ENCODE measurements around the gene EEF1E1. TPM values are rescaled to one million over a fixed set of nuclear protein-coding genes. Genes with fewer than 3 reads are reported as not detected.

EEF1E1 gene
- total RNA-seq, 1 donor from 2014 or later, result 119 TPM

- H3K4me3 ChIP-seq, result no peak overlapping the region
- Mint-ChIP-seq H3K36me3 (no peaks in the 10 kb centered on the region), H3K4me1 (peaks cover 32% of the 10 kb centered on the region), H3K27me3 (ENCODE audit: insufficient read depth, low read depth) (no peaks in the 10 kb centered on the region), H3K9me3 (no peaks in the 10 kb centered on the region), H3K4me3 (no peak overlapping the region), H3K27ac (no peak overlapping the region)
- no peak for TF ChIP-seq EZH2phosphoT487 (IDR thresholded peaks at IDR 0.05)
- no peak for TF ChIP-seq CTCF (IDR thresholded peaks at IDR 0.05)
- no peak for TF ChIP-seq EZH2 (IDR thresholded peaks at IDR 0.05)
- DNase-seq (ENCODE audit: low spot score), result no peak
- H3K27me3 ChIP-seq, result no peaks in the 10 kb centered on the region
- H2AFZ ChIP-seq (replicated peaks), result no peak overlapping the region
- no peak overlapping the region for H3K4me2 ChIP-seq
- H3K9me3 ChIP-seq (ENCODE audit: low read depth), result no peaks in the 10 kb centered on the region
- H3K27ac ChIP-seq, result no peak overlapping the region
- no peaks in the 10 kb centered on the region for H4K20me1 ChIP-seq (ENCODE audit: low read depth)
- H3F3A ChIP-seq (ENCODE audit: low read depth), result peaks cover 14% of the 10 kb centered on the region
- H3K4me1 ChIP-seq, result peaks cover 16% of the 10 kb centered on the region
- H3K9ac ChIP-seq, result no peak overlapping the region
- H3K79me2 ChIP-seq (ENCODE audit: low read depth), result peaks cover 13% of the 10 kb centered on the region
- H3K36me3 ChIP-seq, result no peaks in the 10 kb centered on the region
Measured at GRCh38 chr6:8065519-8065911, 36.8 kb downstream of the EEF1E1 start.

GRCh38 chr6:8064638-8065518 lies 37.5 kb downstream of the EEF1E1 start:
- H3K36me3 Mint-ChIP-seq, result no peaks in the 10 kb centered on the region
- Histone ChIP-seq H3K79me2 (ENCODE audit: low read depth) (peaks cover 13% of the 10 kb centered on the region), H3K9ac (no peak overlapping the region), H2AFZ (replicated peaks) (peak overlapping the region; percentile 7), H3K36me3 (no peaks in the 10 kb centered on the region), H3F3A (ENCODE audit: low read depth) (peaks cover 14% of the 10 kb centered on the region), H3K27me3 (no peaks in the 10 kb centered on the region), H4K20me1 (ENCODE audit: low read depth) (no peaks in the 10 kb centered on the region), H3K4me3 (peak overlapping the region; percentile 74), H3K27ac (no peak overlapping the region), H3K4me1 (peaks cover 16% of the 10 kb centered on the region), H3K9me3 (ENCODE audit: low read depth) (no peaks in the 10 kb centered on the region), H3K4me2 (peak overlapping the region; percentile 60)
- peaks cover 30% of the 10 kb centered on the region for H3K4me1 Mint-ChIP-seq
- DNase-seq (ENCODE audit: low spot score), result no peak
- peak overlapping the region; percentile 93 for H3K4me3 Mint-ChIP-seq
- no peak overlapping the region for H3K27ac Mint-ChIP-seq
- no peaks in the 10 kb centered on the region for H3K9me3 Mint-ChIP-seq
- no peak for TF ChIP-seq CTCF (IDR thresholded peaks at IDR 0.05)
- TF ChIP-seq EZH2phosphoT487 (IDR thresholded peaks at IDR 0.05), result no peak
- no peak for TF ChIP-seq EZH2 (IDR thresholded peaks at IDR 0.05)
- no peaks in the 10 kb centered on the region for H3K27me3 Mint-ChIP-seq (ENCODE audit: insufficient read depth, low read depth)

GRCh38 chr6:8063761-8064637 lies 38.3 kb downstream of the EEF1E1 start, which contains the start of gene BLOC1S5:
TSS of gene BLOC1S5 (minus strand) at chr6:8064389. CDS start at chr6:8064376, 13 bp downstream.
- H3K4me1 Mint-ChIP-seq, result peaks cover 22% of the 10 kb centered on the region
- H3K4me3 Mint-ChIP-seq, result peak within 1 kb of the TSS; percentile 93
- H3K27ac Mint-ChIP-seq, result no peak within 1 kb of the TSS
- Histone ChIP-seq H3K4me1 (peaks cover 10% of the 10 kb centered on the region), H3K9me3 (ENCODE audit: low read depth) (no peaks in the 10 kb centered on the region), H3K4me3 (peak within 1 kb of the TSS; percentile 74), H3K4me2 (peak within 1 kb of the TSS; percentile 83), H2AFZ (replicated peaks) (peak within 1 kb of the TSS; percentile 61), H3K36me3 (no peaks in the 10 kb centered on the region), H3K79me2 (ENCODE audit: low read depth) (peaks cover 13% of the 10 kb centered on the region), H3F3A (ENCODE audit: low read depth) (peaks cover 14% of the 10 kb centered on the region), H3K9ac (peak within 1 kb of the TSS; percentile 35), H4K20me1 (ENCODE audit: low read depth) (no peaks in the 10 kb centered on the region), H3K27ac (no peak within 1 kb of the TSS), H3K27me3 (no peaks in the 10 kb centered on the region)
- no peaks in the 10 kb centered on the region for H3K36me3 Mint-ChIP-seq
- no peak for TF ChIP-seq CTCF (IDR thresholded peaks at IDR 0.05)
- TF ChIP-seq EZH2 (IDR thresholded peaks at IDR 0.05), result no peak
- no peak for TF ChIP-seq EZH2phosphoT487 (IDR thresholded peaks at IDR 0.05)
- DNase-seq (ENCODE audit: low spot score), result peak; percentile 97
- no peaks in the 10 kb centered on the region for H3K9me3 Mint-ChIP-seq
- H3K27me3 Mint-ChIP-seq (ENCODE audit: insufficient read depth, low read depth), result no peaks in the 10 kb centered on the region

Measured in neural progenitor cell (in vitro differentiated cells).